ENCODE data around the gene C6orf141. TPM values are rescaled to one million over a fixed set of nuclear protein-coding genes. Genes with fewer than 3 reads are reported as not detected.

C6orf141 gene
- total RNA-seq, 1 experiment from 2014 or later, result 40.1 TPM

GRCh38 chr6:49504666-49505065 is 45.8 kb upstream of the C6orf141 start:
- Histone ChIP-seq H3K18ac (ENCODE audit: insufficient read length, low read depth, low read length) (no peak overlapping the region), H3K79me2 (ENCODE audit: insufficient read depth, low read length) (no peaks in the 10 kb centered on the region), H3K79me1 (ENCODE audit: insufficient read depth, low read depth, low read length, poor library complexity, severe bottlenecking) (no peaks in the 10 kb centered on the region), H4K5ac (ENCODE audit: insufficient read length, low read depth, low read length) (no peak overlapping the region), H3K4ac (ENCODE audit: low read depth, low read length) (no peak overlapping the region), H2BK5ac (ENCODE audit: insufficient read length, low read length) (no peak overlapping the region), H3K23ac (ENCODE audit: insufficient read length, low read depth, low read length) (no peak overlapping the region), H3K14ac (ENCODE audit: insufficient read depth, low read length) (no peak overlapping the region), H2BK120ac (ENCODE audit: low read depth, low read length, poor library complexity, severe bottlenecking) (no peak overlapping the region), H4K8ac (replicated peaks; ENCODE audit: insufficient read length, low read depth, low read length) (no peak overlapping the region), H3K4me2 (ENCODE audit: insufficient read depth, insufficient read length, low read length) (no peak overlapping the region), H3K27me3 (ENCODE audit: insufficient read depth, low read length) (no peaks in the 10 kb centered on the region), H3T11ph (ENCODE audit: low read length) (no peak overlapping the region), H4K20me1 (ENCODE audit: control insufficient read depth, insufficient read depth, insufficient read length) (no peaks in the 10 kb centered on the region), H2AFZ (ENCODE audit: low read length) (no peak overlapping the region), H2BK15ac (ENCODE audit: low read depth, low read length) (no peak overlapping the region), H3K23me2 (ENCODE audit: insufficient read length, low read depth, low read length, poor library complexity, severe bottlenecking) (no peaks in the 10 kb centered on the region), H2AK5ac (ENCODE audit: insufficient read length, low read length) (no peak overlapping the region), H2BK20ac (ENCODE audit: low read depth, low read length, poor library complexity, severe bottlenecking) (no peak overlapping the region), H4K91ac (ENCODE audit: insufficient read length, low read depth, low read length) (no peak overlapping the region), H3K27ac (ENCODE audit: insufficient read length, low read depth, low read length) (no peak overlapping the region), H3K4me1 (ENCODE audit: insufficient read depth, low read length) (no peaks in the 10 kb centered on the region), H3K56ac (ENCODE audit: insufficient read length, low read depth, low read length) (no peak overlapping the region), H3K9ac (ENCODE audit: extremely low read depth, insufficient read length, low read length) (no peak overlapping the region), H3K9me3 (ENCODE audit: control insufficient read depth, low read depth, low read length) (no peaks in the 10 kb centered on the region), H2BK12ac (ENCODE audit: insufficient read length, low read depth, low read length) (no peak overlapping the region)
- Mint-ChIP-seq H3K36me3 (ENCODE audit: insufficient read depth in 1 of 3, low read depth in 3 of 3) (peaks cover 2 to 6% (median 3%) of the 10 kb centered on the region in 3 experiments; a peak in 4 of 7 replicates), H3K27me3 (ENCODE audit: low read depth) (no peaks in the 10 kb centered on the region), H3K27ac (no peak overlapping the region), H3K4me3 (no peak overlapping the region), H3K4me1 (peaks cover 3 to 4% of the 10 kb centered on the region in 2 experiments; a peak in 3 of 4 replicates), H3K9me3 (peaks cover 11 to 17% of the 10 kb centered on the region in 2 experiments)
- no peak for TF ChIP-seq CTCF (conservative IDR thresholded peaks at IDR 0.05)
- WGBS (ENCODE audit: extremely low coverage, insufficient read length, low lambda C conversion rate), result no CpG with 5 or more reads among the region's 5 CpGs
- no peak for DNase-seq

All from H9 (cell line).